Ishikawa (cell line): ENCODE data around the gene TBC1D8.

ENCODE experiments used
- EGR1 ChIP-seq: IDR thresholded peaks from 2 replicates; pipeline ENCODE4 v1.6.1; 2012
- MAX ChIP-seq: IDR thresholded peaks from 2 replicates; pipeline ENCODE4 v1.6.1; 2012
- RAD21 ChIP-seq: IDR thresholded peaks from 2 replicates; pipeline ENCODE4 v1.6.1; 2012; ENCODE audit warnings: low read depth
- REST ChIP-seq: IDR thresholded peaks from 2 replicates; pipeline ENCODE4 v1.6.1; 2012; ENCODE audit warnings: low read depth, mild to moderate bottlenecking
- TAF1 ChIP-seq: IDR thresholded peaks from 2 replicates; pipeline ENCODE4 v1.6.1; 2012; ENCODE audit warnings: low read depth, mild to moderate bottlenecking
- TEAD4 ChIP-seq: IDR thresholded peaks from 2 replicates; pipeline ENCODE4 v1.6.1; 2012
- USF1 ChIP-seq: IDR thresholded peaks from 2 replicates; pipeline ENCODE4 v1.6.1; 2012
- YY1 ChIP-seq: IDR thresholded peaks from 2 replicates; pipeline ENCODE4 v1.6.1; 2012; ENCODE audit warnings: low read depth

GRCh38 chr2:101001691-101002561, 149.3 kb downstream of the TBC1D8 start, which contains the start of gene RPL31:
- TF ChIP-seq MAX (peak; percentile 100), REST (peak; percentile 42; the same call in 1 of the 2 replicates), TAF1 (peak; percentile 100), EGR1 (peak; percentile 13; the same call in 1 of the 2 replicates), USF1 (no peak; the same call in 1 of the 2 replicates), YY1 (peak; percentile 77; the same call in 1 of the 2 replicates), RAD21 (no peak), TEAD4 (peak; percentile 51; the same call in 1 of the 2 replicates)
